HG03039 (cell line): Measurements from ENCODE around the gene IPO4.

ENCODE experiments used
- ATAC-seq: cut with Tn5 transposase; IDR thresholded peaks from one replicate; pipeline ENCODE4 v1.9.1; 2021; ENCODE audit warnings: mild to moderate bottlenecking, moderate library complexity; ENCODE audit not compliant: unreplicated experiment

Gene IPO4

GRCh38 chr14:24147761-24148428 is 40.7 kb downstream of the IPO4 start:
- ATAC-seq = no peak

- ATAC-seq = peak; percentile 80
Measured at GRCh38 chr14:24146978-24147760, 41.4 kb downstream of the IPO4 start, which contains the start of gene RNF31. Gene RNF31, plus strand, starts transcription at chr14:24147498. Its CDS starts 201 bp downstream, at chr14:24147699.

GRCh38 chr14:24146453-24146977 is 42.1 kb downstream of the IPO4 start, which contains the start of gene PSME2:
Gene PSME2, minus strand, starts transcription at chr14:24146610. Its CDS starts 29 bp downstream, at chr14:24146581.
- ATAC-seq = peak; percentile 51

- no peak for ATAC-seq
Measured at GRCh38 chr14:24145690-24146452, 42.7 kb downstream of the IPO4 start.

GRCh38 chr14:24145219-24145618 is 43.4 kb downstream of the IPO4 start:
- no peak for ATAC-seq

- ATAC-seq = no peak
Measured at GRCh38 chr14:24144451-24144850, 44.2 kb downstream of the IPO4 start.

- no peak for ATAC-seq
Measured at GRCh38 chr14:24143511-24143910, 45.1 kb downstream of the IPO4 start.

GRCh38 chr14:24141097-24141880 is 47.3 kb downstream of the IPO4 start, which contains the start of gene EMC9:
Gene EMC9, minus strand, starts transcription at chr14:24141591. Its CDS starts 287 bp downstream, at chr14:24141304.
- ATAC-seq = peak; percentile 72

GRCh38 chr14:24139272-24139934 is 49.2 kb downstream of the IPO4 start:
- no peak for ATAC-seq

- ATAC-seq = no peak
Measured at GRCh38 chr14:24138396-24139271, 50.0 kb downstream of the IPO4 start.

GRCh38 chr14:24137529-24138395 is 50.9 kb downstream of the IPO4 start:
- ATAC-seq = no peak

- no peak for ATAC-seq
Measured at GRCh38 chr14:24136684-24137528, 51.7 kb downstream of the IPO4 start.

- ATAC-seq = peak; percentile 81
Measured at GRCh38 chr14:24135834-24136683, 52.6 kb downstream of the IPO4 start, which contains the start of gene PSME1. Gene PSME1, plus strand, starts transcription at chr14:24136194. Its CDS starts 69 bp downstream, at chr14:24136263.

- no peak for ATAC-seq
Measured at GRCh38 chr14:24135584-24135833, 53.1 kb downstream of the IPO4 start.

- ATAC-seq = no peak
Measured at GRCh38 chr14:24133735-24134134, 54.9 kb downstream of the IPO4 start.

- no peak for ATAC-seq
Measured at GRCh38 chr14:24132976-24133375, 55.6 kb downstream of the IPO4 start.
